HG03280 (cell line): ENCODE results near the gene CARS1.
A peak's percentile ranks its signal among the peaks of the same experiment; 100 is the strongest.

Experiments
- ATAC-seq: cut with Tn5 transposase; IDR thresholded peaks from one replicate; pipeline ENCODE4 v1.9.1; 2021; ENCODE audit warnings: mild to moderate bottlenecking, moderate library complexity; ENCODE audit not compliant: unreplicated experiment

Gene CARS1

DNA sequence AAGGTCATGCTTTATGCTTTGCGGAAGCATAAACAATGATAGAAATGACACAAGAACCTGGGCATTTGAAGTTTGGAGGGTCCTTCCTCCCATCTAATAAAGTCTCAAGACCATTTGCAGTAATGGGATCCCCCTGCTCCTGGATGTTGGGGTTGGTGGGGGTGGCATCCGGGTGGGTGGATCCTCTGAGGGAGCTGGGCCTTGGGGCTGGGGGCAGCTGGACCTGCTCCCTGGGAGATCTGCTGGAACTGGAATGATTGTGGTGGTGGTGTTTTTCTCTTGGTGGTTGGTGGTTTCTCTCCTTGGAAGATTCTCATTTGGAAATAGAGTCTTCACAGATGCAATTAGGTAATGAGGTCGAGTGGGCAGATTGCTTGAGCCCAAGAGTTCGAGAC, 62.9 kb downstream of the CARS1 start:
- no peak for ATAC-seq

DNA sequence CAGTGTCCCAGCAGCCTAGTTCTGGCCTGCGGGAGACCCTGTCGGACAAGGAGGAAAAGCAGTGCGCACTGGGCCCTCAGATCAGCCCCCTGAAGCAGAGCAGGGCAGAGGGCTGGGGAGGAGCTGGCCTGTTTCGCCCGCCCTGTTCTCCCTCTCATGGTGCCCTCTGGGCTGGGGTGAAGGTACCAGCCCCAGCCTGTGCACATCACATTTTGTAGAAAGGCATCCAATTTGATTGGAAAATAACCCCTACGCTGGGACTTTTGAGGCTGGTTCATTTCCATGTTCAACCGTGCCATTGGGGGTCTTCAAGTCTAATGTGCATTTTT, 64.3 kb downstream of the CARS1 start:
- ATAC-seq = no peak

DNA sequence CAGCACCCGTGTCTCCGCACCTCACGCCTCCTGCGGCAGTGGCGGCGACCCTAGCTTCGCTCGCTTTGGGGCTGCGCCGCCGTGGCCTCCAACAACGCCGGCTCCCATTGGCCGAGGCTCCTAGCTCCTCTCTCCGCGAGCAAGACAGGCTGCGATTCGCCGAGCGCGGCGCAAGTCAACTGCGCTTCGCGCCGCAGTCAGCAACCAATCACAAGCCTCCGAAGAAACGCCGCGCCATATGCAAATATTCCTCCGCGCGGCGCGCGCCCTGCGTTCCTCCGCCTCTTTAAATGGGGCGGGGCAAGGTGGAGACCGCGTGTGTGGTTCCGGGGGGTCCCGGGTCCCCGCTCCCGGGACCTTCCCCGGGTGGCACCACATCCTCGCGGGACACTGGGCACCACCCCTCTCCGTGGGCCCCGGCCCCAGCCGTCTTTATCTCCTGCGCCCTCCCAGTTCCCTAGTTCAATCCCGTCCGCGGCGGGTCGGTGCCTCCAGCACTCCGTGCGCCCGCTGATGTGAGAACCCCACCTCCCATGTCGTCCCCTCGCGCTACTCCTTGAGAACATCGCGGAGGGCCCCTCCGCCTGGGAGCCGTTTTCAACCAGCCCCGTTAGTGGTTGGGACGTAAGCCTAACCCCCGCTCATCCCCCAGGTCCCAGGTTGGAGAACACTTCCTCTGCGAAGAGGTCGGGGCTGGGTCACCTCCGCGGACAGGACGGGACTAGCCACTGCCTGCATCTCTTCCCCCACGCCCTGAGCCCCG, 64.8 kb downstream of the CARS1 start, which contains the start of gene NAP1L4:
NAP1L4 (minus strand) TSS at position 96 of the 763 bp plus-strand sequence. CDS start 13,109 bp downstream, outside the sequence.
- ATAC-seq = peak; percentile 87

DNA sequence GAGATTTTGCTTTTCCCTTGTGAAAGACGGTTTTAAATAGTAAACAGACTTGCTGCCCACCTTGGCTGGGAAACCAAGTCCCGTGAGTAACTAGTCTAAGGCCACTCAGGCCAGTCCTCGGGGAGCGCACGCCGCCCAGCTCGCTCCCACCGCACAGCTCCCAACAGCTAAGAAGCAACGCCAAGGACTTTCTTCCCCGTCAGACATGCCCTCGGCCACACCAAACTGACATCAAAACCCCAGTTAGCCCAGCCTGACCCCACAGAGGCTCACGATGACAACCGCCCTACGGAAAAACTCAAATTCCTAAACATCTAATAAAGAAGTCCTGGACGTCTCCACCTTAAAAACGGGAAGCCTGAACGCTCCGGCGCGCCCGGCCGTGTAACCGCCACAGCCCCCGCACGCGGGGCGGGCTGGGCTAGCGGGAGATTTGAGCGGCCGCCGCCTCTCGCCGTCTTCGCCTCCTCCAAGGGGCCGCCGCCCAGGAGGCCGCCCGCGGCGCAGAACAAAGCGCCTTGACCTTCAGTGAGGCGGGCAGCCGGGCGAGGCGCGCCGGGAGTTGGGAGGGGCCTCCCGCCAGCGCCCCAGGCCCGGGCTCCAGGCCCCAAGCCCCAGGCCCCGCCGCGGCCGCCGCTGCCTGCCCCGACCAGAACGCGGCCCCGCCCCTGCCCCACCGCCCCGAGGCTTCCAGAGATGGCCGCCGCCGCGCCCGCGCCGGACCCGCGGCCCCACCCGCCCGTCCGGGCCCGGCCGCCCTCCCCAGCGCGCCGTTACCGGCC, 65.6 kb downstream of the CARS1 start:
- ATAC-seq = peak; percentile 41

DNA sequence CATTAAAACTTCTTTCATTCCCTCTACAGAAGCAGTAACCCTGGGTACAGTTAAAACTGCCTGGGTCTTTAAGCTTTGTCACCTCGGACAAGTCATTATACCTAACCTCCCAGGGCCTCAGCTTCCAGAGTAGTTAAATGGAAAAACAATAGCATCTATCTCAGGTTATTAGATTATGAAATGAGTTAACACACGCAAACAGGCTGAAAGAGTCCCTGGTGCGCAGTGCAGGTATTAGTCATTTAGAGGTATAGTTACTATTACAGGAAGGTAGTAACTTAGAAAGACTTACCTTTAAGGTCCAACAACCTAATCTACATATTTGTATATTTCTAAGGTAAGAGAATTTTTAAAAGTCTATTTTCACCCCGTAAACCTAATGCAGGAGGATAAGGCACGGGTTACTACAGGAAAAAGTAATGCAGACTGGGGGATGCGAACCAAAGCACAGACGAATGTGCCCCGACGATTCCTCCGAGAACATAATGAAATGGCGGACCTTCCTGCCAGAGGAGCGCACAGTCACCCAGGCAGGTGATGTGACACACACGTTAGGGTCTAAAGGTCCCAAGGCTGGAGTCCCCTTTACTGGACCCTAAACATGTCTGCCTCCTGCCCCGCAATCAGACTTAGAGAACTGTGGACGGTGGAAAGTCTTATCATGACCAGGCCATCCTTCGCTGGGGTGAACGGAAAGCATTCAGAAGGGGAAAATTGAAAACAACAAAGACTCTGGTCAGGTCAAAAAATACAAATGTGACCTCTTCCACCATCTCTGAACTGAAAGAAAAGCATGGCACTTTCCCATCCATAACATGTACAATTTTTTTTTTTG, 66.4 kb downstream of the CARS1 start:
- ATAC-seq = no peak

DNA sequence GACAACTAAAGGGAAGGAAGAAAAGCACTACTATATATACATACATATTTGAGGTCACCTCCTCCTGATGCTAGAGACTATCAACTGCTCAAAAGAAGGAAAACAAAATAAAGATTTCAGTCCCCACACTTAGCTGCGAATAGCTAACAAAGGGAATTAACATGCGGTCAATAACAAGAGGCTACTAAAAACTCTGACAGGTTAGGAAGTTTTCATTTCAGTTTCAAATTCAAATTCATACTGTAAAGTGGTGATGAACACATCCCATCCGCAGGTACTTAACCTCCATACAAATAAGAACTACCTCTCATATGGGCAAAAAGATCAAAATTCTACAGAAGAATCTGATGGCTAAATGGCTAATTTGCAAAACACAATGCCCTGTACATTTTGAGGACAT, 67.7 kb downstream of the CARS1 start:
- no peak for ATAC-seq

DNA sequence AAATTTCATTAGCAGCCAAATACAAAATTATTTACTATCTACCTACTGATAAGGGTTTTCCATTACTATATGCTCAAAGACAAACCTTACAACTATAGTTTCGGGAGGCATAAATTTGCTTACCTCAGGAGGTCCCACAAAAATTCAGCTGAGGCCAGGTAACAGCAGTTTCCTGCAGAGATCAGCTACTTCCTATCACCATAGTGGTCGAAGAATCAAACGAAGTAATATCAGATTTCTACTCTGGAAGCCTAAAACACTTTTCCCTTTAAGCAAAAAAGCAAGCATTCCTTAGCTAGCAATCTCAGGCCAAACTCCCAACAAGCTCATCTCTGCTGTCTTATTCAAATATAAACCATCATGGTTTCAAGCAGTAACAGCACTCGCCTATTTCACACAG, 68.2 kb downstream of the CARS1 start:
- no peak for ATAC-seq

DNA sequence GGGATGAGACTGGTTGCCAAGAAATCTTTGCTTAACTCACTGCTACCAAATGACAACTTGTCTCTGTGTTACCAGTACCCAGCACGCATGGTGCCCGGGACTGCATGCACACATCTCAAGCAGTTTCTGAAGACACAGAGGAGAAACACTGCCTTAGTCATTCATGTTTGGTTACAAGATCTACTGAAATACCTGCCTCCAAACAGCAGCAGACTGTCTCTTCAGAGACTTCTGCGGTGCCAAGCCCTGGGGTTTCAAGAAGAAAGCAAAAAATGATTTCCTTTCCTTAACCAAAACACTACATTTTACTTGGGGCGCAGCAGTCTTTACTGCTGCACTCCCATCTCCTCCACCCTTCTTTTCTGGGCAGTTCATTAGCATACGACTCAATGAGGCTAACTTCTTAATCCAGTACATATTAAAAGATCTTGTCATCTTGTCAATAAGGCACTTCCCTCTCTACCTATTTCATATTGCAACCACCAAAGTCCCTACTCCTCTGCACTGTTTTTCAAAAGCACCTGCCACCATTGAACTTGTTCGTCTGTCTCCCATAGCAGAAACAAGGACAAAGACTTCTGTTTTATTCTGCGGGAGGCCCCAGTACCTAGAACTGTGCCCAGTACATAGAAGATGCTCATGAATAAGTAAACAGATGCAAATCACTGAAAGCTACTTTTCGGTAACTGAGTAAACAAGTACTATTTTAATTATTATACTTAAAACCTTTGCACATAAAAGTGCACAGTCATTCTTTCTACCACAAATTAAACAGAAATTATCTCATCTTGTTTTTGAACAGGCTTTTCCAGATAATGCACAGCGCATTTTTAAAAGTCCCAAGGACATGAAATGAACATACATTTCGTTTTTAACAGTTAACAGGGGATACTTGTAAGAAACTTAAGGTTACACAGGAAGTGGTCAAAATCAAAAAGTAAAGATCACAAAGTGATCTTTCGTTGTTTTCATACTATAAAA, 69.1 kb downstream of the CARS1 start:
- ATAC-seq = no peak

DNA sequence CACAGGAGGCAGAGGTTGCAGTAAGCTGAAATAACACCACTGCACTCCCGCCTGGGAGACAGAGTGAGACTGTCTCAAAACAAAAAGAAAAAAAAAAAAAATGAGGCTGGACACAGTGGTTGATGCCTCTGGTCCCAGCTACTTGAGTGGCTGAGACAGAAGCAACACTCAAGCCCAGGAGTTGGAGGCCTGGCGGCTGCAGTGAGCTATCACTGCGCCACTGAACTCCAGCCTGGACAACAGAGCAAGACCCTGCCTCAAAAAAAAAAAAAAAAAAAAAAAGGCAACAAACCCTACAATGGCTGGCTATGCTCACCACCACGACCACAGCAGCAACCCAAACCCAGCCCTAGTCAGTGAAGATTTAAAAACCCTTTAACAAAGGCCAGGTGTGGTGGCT, 73.3 kb downstream of the CARS1 start:
- ATAC-seq = no peak

DNA sequence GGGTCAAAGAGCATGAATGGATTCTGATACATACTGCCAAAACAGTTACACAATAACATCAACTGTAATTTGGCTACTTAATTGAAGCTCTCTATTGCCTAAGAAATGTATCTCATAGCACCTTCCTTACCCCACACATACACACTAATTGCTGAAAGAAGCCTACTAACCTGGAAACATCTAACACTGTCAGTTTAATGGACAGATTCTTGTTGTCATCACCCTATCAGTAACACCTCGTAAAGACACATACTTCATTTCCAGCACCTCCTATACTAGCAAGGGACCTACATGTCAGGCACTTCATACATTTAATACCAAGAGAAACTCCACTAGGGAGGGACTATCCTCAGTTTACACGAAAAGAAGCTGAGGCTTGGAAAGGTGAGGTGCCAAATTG, 75.0 kb downstream of the CARS1 start:
- ATAC-seq = no peak

DNA sequence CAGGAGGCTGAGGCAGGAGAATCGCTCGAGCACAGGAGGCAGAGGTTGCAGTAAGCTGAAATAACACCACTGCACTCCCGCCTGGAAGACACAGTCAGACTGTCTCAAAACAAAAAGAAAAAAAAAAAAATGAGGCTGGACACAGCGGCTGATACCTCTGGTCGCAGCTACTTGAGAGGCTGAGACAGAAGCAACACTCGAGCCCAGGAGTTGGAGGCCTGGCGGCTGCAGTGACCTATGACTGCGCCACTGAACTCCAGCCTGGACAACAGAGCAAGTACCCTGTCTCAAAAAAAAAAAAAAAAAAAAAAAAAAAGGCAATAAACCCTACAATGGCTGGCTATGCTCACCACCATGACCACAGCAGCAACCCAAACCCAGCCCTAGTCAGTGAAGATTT, 76.1 kb downstream of the CARS1 start:
- ATAC-seq = no peak

DNA sequence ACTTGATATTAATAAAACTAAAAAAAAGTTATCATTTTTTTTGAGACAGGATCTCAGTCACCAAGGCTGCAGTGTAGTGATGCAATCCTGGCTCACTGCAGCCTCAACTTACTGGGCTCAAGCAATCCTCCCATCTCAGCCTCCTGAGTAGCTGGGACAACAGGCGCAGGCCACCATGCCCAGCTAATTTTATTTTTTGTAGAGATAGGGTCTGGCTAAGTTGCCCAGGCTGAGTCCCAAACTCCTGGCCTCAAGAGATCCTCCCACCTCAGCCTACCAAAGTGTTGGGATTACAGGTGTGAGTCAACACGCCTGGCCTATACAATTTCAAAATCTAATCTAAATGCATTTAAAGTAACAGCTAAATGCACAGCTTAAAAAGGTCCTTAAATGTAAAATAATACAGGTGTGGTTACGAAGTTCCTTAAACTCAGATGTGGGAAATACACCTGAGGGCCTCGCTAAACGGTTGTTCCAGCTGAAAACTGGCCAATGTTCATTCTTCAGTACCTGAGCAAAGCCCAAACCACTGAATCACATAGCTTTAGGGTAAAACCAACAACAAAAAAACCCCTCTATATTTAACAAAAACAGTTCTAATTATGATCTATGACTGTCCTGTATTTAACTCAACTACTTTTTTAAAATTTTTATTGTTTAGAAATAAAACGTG, 76.9 kb downstream of the CARS1 start:
- ATAC-seq = no peak

DNA sequence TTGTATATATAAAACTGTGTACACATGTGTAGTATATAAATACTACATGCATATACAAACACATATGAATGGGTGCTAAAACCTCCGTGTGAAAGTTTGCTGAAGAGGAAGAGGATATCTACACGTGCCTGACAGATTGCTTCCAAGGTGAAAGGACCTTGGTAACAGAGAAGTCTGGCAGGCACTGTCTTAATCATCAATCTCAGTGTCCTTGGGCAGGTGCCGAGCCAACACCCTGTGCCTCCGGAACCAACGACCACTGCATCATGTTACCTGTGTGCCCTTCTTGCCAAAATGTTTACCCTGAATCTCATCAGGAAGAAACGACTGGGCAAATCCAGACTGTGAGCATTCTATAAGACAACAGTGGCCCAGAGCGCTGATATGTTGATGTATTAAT, 80.1 kb downstream of the CARS1 start:
- ATAC-seq = no peak

DNA sequence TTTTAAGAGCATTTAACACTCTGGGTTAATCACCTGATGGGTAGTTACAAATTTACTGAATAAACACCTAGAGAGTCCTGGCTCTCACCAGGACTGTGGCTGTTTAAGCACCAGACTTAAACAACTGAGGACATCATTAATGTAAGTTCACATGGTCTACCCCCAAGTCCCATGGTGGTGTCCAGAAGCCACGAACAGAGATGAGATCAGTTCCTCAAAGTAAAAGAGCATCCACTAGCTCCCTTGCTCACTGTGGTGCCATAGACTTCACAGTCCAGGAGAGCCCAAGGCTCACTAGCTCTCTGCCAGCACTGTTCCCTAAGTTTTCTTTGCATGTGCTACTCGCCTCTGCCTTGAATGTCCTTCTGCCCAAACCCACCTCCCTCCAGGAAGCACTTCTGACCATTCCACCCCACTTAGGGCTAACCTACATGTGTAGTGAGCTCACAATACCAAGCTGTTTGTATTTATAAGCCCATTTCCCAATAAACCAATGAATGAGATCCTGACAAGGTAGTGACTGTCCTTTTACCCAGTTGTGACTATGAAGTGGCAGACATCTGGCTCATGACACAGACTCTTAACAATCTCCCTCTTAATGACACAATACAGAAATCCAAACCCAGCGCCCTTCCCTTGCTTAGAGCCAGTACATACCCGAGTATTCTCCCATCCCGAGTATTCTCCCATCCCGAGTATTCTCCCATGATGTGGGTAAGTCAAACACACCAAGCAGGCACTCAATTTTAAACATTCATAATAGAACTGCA, 80.7 kb downstream of the CARS1 start:
- no peak for ATAC-seq

DNA sequence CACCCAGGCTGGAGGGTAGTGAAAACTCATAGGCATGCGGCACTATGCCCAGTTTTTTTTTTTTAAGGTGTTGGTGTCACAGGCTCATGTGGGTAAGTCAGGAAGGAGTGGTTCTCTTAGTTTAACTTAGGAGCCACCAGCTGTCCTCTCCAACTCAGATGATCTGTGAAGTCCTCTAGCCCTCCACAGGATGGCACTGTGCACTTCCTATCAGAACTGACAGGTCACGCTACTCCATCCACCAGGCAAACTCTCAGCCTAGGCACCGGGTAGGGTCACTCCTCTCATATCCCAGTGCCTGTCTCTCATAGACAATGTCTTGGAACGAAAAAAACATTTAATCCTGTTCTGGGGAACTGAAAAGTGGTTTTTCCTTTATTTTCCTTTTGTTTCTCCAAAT, 81.6 kb downstream of the CARS1 start:
- no peak for ATAC-seq

DNA sequence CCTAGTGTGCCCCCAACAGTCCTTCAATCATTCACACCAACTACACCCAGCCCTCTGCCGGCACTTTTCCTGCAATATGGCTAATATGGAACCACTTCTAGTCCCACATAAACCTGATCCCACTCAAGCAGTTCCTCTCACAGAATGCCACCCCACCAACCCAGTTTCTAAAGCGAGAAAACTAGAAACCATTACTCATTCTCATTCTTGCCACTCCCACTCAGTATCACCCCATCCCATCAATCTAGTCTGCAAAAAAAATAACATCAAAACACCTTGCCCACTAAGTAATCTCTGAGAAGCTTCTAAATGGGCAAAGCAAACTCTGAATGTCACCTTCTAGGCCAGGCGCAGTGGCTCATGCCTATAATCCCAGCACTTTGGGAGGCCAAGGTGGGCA, 83.0 kb downstream of the CARS1 start:
- no peak for ATAC-seq

DNA sequence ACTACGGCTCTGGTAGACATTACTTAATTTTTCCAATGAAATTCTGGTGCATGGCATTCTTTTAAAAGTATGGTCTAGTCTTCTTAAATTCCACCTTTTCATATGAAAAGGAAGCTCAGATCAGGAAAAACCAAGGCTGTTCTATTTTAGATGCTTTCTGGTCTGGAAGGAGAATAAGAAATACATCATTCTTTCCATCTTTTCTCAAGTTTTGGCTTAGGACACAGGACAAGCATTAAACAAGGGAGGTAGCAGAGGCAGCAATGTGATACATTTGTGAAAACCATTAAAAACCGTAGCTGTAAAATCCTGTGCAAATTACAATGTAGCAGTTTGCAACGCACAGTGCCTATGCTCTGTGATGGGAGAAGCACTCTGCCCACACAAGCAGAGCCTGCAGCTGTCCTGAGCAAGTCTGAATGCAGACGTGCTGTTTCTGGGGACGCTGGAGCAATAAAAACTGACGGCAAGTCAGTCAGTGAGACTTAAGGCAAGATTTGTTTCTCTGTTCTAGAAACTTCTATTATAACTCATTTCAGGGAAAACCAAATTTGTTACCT, 88.8 kb downstream of the CARS1 start:
- ATAC-seq = no peak

DNA sequence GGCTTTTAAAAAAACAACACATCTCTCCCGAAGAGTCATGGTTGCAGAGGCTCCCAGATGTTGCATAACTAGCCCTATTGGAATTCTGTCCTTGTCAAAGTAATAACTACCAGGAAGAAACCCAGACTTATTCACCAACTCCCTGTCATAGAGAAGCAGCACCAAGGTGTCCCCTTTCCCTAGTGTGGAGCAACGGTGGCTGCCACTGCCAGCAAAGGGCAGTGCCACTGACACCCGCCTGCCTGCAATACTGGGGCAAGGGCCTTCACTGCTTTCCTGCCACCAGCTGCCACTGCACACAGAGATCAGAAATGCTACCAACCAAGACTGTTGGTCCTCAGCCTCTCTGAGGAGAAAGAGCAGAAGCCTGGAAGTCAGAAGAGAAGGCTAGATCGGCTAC, 92.4 kb downstream of the CARS1 start:
- ATAC-seq = no peak

DNA sequence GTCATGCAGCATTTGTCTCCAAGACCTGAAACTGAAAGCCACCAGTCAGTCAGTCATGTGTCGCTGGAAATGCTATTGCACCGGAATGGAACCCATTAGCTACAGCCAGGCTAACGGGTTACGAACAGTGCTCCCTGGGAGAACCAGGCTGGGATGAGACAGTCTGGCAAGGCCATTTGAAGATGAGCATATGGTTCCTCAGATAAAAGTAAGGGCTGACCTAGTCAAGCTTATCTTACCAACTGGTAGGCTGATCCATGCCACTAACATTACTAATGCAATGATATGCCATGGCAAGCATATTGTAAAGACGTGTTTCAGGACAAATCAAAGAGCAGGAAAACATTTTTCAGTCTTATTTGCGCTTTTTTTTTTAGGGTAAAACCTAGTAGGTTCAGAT, 93.5 kb downstream of the CARS1 start:
- no peak for ATAC-seq
